Suprapubic skin (tissue), 4 donors: Measurements from ENCODE around the gene PLCB1. TPM values are rescaled to one million over a fixed set of nuclear protein-coding genes. Genes with fewer than 3 reads are reported as not detected.

Source experiments
- DNase-seq, 2 donors: peaks; one replicate each; pipeline ENCODE4 v3.0.0-alpha.2; 2019; ENCODE audit warnings: low spot score in 2 of 2
- H3K27ac ChIP-seq: fragments of 200-600 bp; sonication (generic); one replicate; pipeline ENCODE4 v1.5.1; 2019
- H3K27me3 ChIP-seq: fragments of 200-600 bp; sonication (generic); one replicate; pipeline ENCODE4 v1.5.1; 2019
- H3K36me3 ChIP-seq: fragments of 200-600 bp; sonication (generic); one replicate; pipeline ENCODE4 v1.5.1; 2019
- H3K4me1 ChIP-seq: fragments of 200-600 bp; sonication (generic); one replicate; pipeline ENCODE4 v1.5.1; 2019
- H3K4me3 ChIP-seq: fragments of 200-600 bp; sonication (generic); one replicate; pipeline ENCODE4 v1.5.1; 2019; ENCODE audit warnings: mild to moderate bottlenecking
- H3K9me3 ChIP-seq: fragments of 200-600 bp; sonication (generic); one replicate; pipeline ENCODE4 v1.5.1; 2019
- CTCF ChIP-seq, 2 donors: fragments of 200-600 bp in 1 of 2; fragments of 450-650 bp in 1 of 2; sonication (generic) in 1 of 2; IDR thresholded peaks; one replicate each; pipeline ENCODE4 v1.5.1; 2016 to 2019; ENCODE audit warnings: antibody characterized with exemption in 2 of 2, mild to moderate bottlenecking in 1 of 2, moderate library complexity in 1 of 2
- EP300 ChIP-seq: sonication (generic); formaldehyde crosslinking; IDR thresholded peaks from one replicate; pipeline ENCODE4 v1.6.1; 2017; ENCODE audit warnings: antibody characterized with exemption
- POLR2A ChIP-seq, 2 donors: fragments of 450-650 bp; IDR thresholded peaks; one replicate each; pipeline ENCODE4 v1.6.1; 2017; ENCODE audit warnings: antibody characterized with exemption in 2 of 2, mild to moderate bottlenecking in 2 of 2, moderate library complexity in 2 of 2
- POLR2AphosphoS5 ChIP-seq, 3 donors: sonication (generic); formaldehyde crosslinking; IDR thresholded peaks; one replicate each; pipeline ENCODE4 v1.6.1; 2017; ENCODE audit warnings: antibody characterized with exemption in 3 of 3
- WGBS: methylation state at CpG from one replicate; pipeline ENCODE4 v1.1.5; 2018; 5-methylcytosine and 5-hydroxymethylcytosine counted together
- total RNA-seq, 4 donors: library from RNA; depleted of rRNA; stranded (reverse); fragments of >200 nt; gene quantifications; one replicate each; pipeline ENCODE4 v1.1.0, GENCODE V29; 2016

Gene PLCB1
- total RNA-seq, 4 donors from 2014 or later = 3.9 to 15.6 (median 6.7) TPM

- TF ChIP-seq POLR2AphosphoS5 (IDR thresholded peaks at IDR 0.05) = no peak
- TF ChIP-seq POLR2A (IDR thresholded peaks at IDR 0.05) = no peak
- no peak for TF ChIP-seq CTCF (IDR thresholded peaks at IDR 0.05)
- no peak for TF ChIP-seq EP300
- H3K27me3 ChIP-seq = no peaks in the 10 kb centered on the region
- H3K36me3 ChIP-seq = no peaks in the 10 kb centered on the region
- no peak overlapping the region for H3K27ac ChIP-seq
- no peak for DNase-seq
- no peaks in the 10 kb centered on the region for H3K4me1 ChIP-seq
- no peak overlapping the region for H3K4me3 ChIP-seq
- peaks cover 16% of the 10 kb centered on the region for H3K9me3 ChIP-seq
Observed at GRCh38 chr20:8895472-8895871, 763.4 kb downstream of the PLCB1 start.

- Histone ChIP-seq H3K4me1 (no peaks in the 10 kb centered on the region), H3K27me3 (no peaks in the 10 kb centered on the region), H3K4me3 (no peak overlapping the region), H3K9me3 (peaks cover 16% of the 10 kb centered on the region), H3K27ac (no peak overlapping the region), H3K36me3 (no peaks in the 10 kb centered on the region)
- DNase-seq = no peak
- TF ChIP-seq POLR2AphosphoS5 (IDR thresholded peaks at IDR 0.05) (no peak), POLR2A (IDR thresholded peaks at IDR 0.05) (no peak), CTCF (IDR thresholded peaks at IDR 0.05) (no peak), EP300 (no peak)
Observed at GRCh38 chr20:8898823-8899222, 766.8 kb downstream of the PLCB1 start.

GRCh38 chr20:8901237-8902025 lies 769.4 kb downstream of the PLCB1 start:
- Histone ChIP-seq H3K36me3 (no peaks in the 10 kb centered on the region), H3K27me3 (no peaks in the 10 kb centered on the region), H3K27ac (no peak overlapping the region), H3K4me1 (no peaks in the 10 kb centered on the region), H3K9me3 (no peaks in the 10 kb centered on the region), H3K4me3 (no peak overlapping the region)
- no peak for TF ChIP-seq POLR2AphosphoS5 (IDR thresholded peaks at IDR 0.05)
- TF ChIP-seq POLR2A (IDR thresholded peaks at IDR 0.05) = no peak
- TF ChIP-seq CTCF (IDR thresholded peaks at IDR 0.05) = no peak
- no peak for TF ChIP-seq EP300
- no peak for DNase-seq
- WGBS = 71% methylated on average over 8 of the region's 8 CpGs

GRCh38 chr20:8903655-8904605 lies 771.9 kb downstream of the PLCB1 start:
- H3K4me1 ChIP-seq = no peaks in the 10 kb centered on the region
- H3K36me3 ChIP-seq = no peaks in the 10 kb centered on the region
- no peaks in the 10 kb centered on the region for H3K9me3 ChIP-seq
- WGBS = 65% methylated on average over 2 of the region's 2 CpGs
- no peaks in the 10 kb centered on the region for H3K27me3 ChIP-seq
- H3K4me3 ChIP-seq = no peak overlapping the region
- DNase-seq = no peak
- no peak for TF ChIP-seq POLR2A (IDR thresholded peaks at IDR 0.05)
- TF ChIP-seq EP300 = no peak
- no peak for TF ChIP-seq CTCF (IDR thresholded peaks at IDR 0.05)
- TF ChIP-seq POLR2AphosphoS5 (IDR thresholded peaks at IDR 0.05) = no peak
- no peak overlapping the region for H3K27ac ChIP-seq

GRCh38 chr20:8909596-8909995 lies 777.5 kb downstream of the PLCB1 start:
- Histone ChIP-seq H3K4me3 (no peak overlapping the region), H3K36me3 (no peaks in the 10 kb centered on the region), H3K27ac (no peak overlapping the region), H3K27me3 (no peaks in the 10 kb centered on the region), H3K9me3 (no peaks in the 10 kb centered on the region), H3K4me1 (no peaks in the 10 kb centered on the region)
- TF ChIP-seq EP300 (no peak), POLR2AphosphoS5 (IDR thresholded peaks at IDR 0.05) (no peak), CTCF (IDR thresholded peaks at IDR 0.05) (no peak), POLR2A (IDR thresholded peaks at IDR 0.05) (no peak)
- no peak for DNase-seq
